Peyer's patch (tissue), 4 donors: ENCODE measurements around the gene NPBWR2.

ENCODE experiments used
- CTCF ChIP-seq, 6 experiments: fragments of 450-650 bp in 4 of 6; fragments of 200-600 bp in 2 of 6; sonication (generic) in 1 of 6; IDR thresholded peaks; one replicate each; pipeline ENCODE4 v1.5.1; 2017 to 2019; ENCODE audit warnings: antibody characterized with exemption in 6 of 6, mild to moderate bottlenecking in 3 of 6, moderate library complexity in 1 of 6
- POLR2A ChIP-seq, 2 donors: fragments of 450-650 bp; IDR thresholded peaks; one replicate each; pipeline ENCODE4 v1.5.1; 2017; ENCODE audit warnings: antibody characterized with exemption in 2 of 2, mild to moderate bottlenecking in 2 of 2, moderate library complexity in 2 of 2

- no peak for TF ChIP-seq POLR2A (IDR thresholded peaks at IDR 0.05)
- TF ChIP-seq CTCF (IDR thresholded peaks at IDR 0.05) = no peak
These were observed 48.9 kb upstream of the NPBWR2 start for GRCh38 chr20:64156136-64156885.
